HEK293 (cell line): ENCODE data around the gene RND1.
A peak's percentile ranks its signal among the peaks of the same experiment; 100 is the strongest.

Source experiments
- BCL11B ChIP-seq: fragments of 450-650 bp; formaldehyde crosslinking; IDR thresholded peaks from 2 replicates; pipeline ENCODE4 v1.5.1; 2016; ENCODE audit warnings: low read depth, missing biosample characterization, missing genetic modification characterization
- EGR2 ChIP-seq: fragments of 450-650 bp; formaldehyde crosslinking; IDR thresholded peaks from 2 replicates; pipeline ENCODE4 v1.5.1; 2016; ENCODE audit warnings: low read depth, missing biosample characterization, missing genetic modification characterization
- FEZF1 ChIP-seq: fragments of 450-650 bp; formaldehyde crosslinking; IDR thresholded peaks from 2 replicates; pipeline ENCODE4 v1.5.1; 2016; ENCODE audit warnings: missing biosample characterization, missing genetic modification characterization
- GLIS1 ChIP-seq: fragments of 450-650 bp; formaldehyde crosslinking; IDR thresholded peaks from 2 replicates; pipeline ENCODE4 v1.5.1; 2016; ENCODE audit warnings: missing biosample characterization, missing genetic modification characterization
- MYNN ChIP-seq: fragments of 450-650 bp; formaldehyde crosslinking; IDR thresholded peaks from 2 replicates; pipeline ENCODE4 v1.5.1; 2016; ENCODE audit warnings: missing biosample characterization, missing genetic modification characterization, borderline replicate concordance
- WT1 ChIP-seq: fragments of 450-650 bp; formaldehyde crosslinking; IDR thresholded peaks from 2 replicates; pipeline ENCODE4 v1.5.1; 2016; ENCODE audit warnings: missing biosample characterization, missing genetic modification characterization
- ZBTB21 ChIP-seq: fragments of 450-650 bp; formaldehyde crosslinking; IDR thresholded peaks from 2 replicates; pipeline ENCODE4 v1.5.1; 2017; ENCODE audit warnings: missing biosample characterization, missing genetic modification characterization
- ZFP3 ChIP-seq: fragments of 450-650 bp; formaldehyde crosslinking; IDR thresholded peaks from 2 replicates; pipeline ENCODE4 v1.5.1; 2016; ENCODE audit warnings: low read depth, missing biosample characterization, missing genetic modification characterization
- ZNF148 ChIP-seq: fragments of 450-650 bp; formaldehyde crosslinking; IDR thresholded peaks from 2 replicates; pipeline ENCODE4 v1.5.0; 2017; ENCODE audit warnings: missing biosample characterization, missing genetic modification characterization, borderline replicate concordance
- ZNF155 ChIP-seq: fragments of 450-650 bp; formaldehyde crosslinking; IDR thresholded peaks from 2 replicates; pipeline ENCODE4 v1.5.1; 2016; ENCODE audit warnings: missing biosample characterization, missing genetic modification characterization
- ZNF19 ChIP-seq: fragments of 450-650 bp; formaldehyde crosslinking; IDR thresholded peaks from 2 replicates; pipeline ENCODE4; 2016; ENCODE audit warnings: missing biosample characterization, missing genetic modification characterization, low read depth
- ZNF202 ChIP-seq: fragments of 450-650 bp; formaldehyde crosslinking; IDR thresholded peaks from 2 replicates; pipeline ENCODE4 v1.5.1; 2016; ENCODE audit warnings: missing biosample characterization, missing genetic modification characterization, borderline replicate concordance
- ZNF221 ChIP-seq: fragments of 450-650 bp; formaldehyde crosslinking; IDR thresholded peaks from 2 replicates; pipeline ENCODE4 v1.5.1; 2017; ENCODE audit warnings: missing biosample characterization, missing genetic modification characterization, borderline replicate concordance
- ZNF239 ChIP-seq: fragments of 450-650 bp; formaldehyde crosslinking; IDR thresholded peaks from 2 replicates; pipeline ENCODE4 v1.5.1; 2016; ENCODE audit warnings: missing biosample characterization, missing genetic modification characterization
- ZNF280C ChIP-seq: fragments of 450-650 bp; formaldehyde crosslinking; IDR thresholded peaks from 2 replicates; pipeline ENCODE4 v1.5.1; 2016; ENCODE audit warnings: missing biosample characterization, missing genetic modification characterization
- ZNF292 ChIP-seq: fragments of 450-650 bp; formaldehyde crosslinking; IDR thresholded peaks from 2 replicates; pipeline ENCODE4 v1.5.1; 2016; ENCODE audit warnings: low read depth, missing biosample characterization, missing genetic modification characterization, borderline replicate concordance
- ZNF324 ChIP-seq: fragments of 450-650 bp; formaldehyde crosslinking; IDR thresholded peaks from 2 replicates; pipeline ENCODE4 v1.5.1; 2016; ENCODE audit warnings: missing biosample characterization, missing genetic modification characterization
- ZNF366 ChIP-seq: fragments of 450-650 bp; formaldehyde crosslinking; conservative IDR thresholded peaks from 2 replicates; pipeline ENCODE4 v1.5.1; 2016; ENCODE audit warnings: missing biosample characterization, missing genetic modification characterization
- ZNF398 ChIP-seq: fragments of 450-650 bp; formaldehyde crosslinking; IDR thresholded peaks from 2 replicates; pipeline ENCODE4 v1.5.1; 2017; ENCODE audit warnings: missing biosample characterization, missing genetic modification characterization
- ZNF404 ChIP-seq: fragments of 450-650 bp; formaldehyde crosslinking; IDR thresholded peaks from 2 replicates; pipeline ENCODE4 v1.5.1; 2017; ENCODE audit warnings: missing biosample characterization, missing genetic modification characterization
- ZNF423 ChIP-seq: fragments of 450-650 bp; formaldehyde crosslinking; IDR thresholded peaks from 2 replicates; pipeline ENCODE4 v1.5.1; 2016; ENCODE audit warnings: missing biosample characterization, missing genetic modification characterization
- ZNF433 ChIP-seq: fragments of 450-650 bp; formaldehyde crosslinking; IDR thresholded peaks from 2 replicates; pipeline ENCODE4 v1.5.1; 2016; ENCODE audit warnings: missing biosample characterization, missing genetic modification characterization, low read depth
- ZNF561 ChIP-seq: fragments of 450-650 bp; IDR thresholded peaks from 2 replicates; pipeline ENCODE4 v1.5.1; 2018; ENCODE audit warnings: missing biosample characterization, missing genetic modification characterization, borderline replicate concordance
- ZNF658 ChIP-seq: fragments of 450-650 bp; formaldehyde crosslinking; IDR thresholded peaks from 2 replicates; pipeline ENCODE4; 2016; ENCODE audit warnings: missing biosample characterization, missing genetic modification characterization
- ZNF677 ChIP-seq: fragments of 450-650 bp; IDR thresholded peaks from 2 replicates; pipeline ENCODE4 v1.5.0; 2018; ENCODE audit warnings: missing biosample characterization, mild to moderate bottlenecking, missing genetic modification characterization, moderate library complexity
- ZNF791 ChIP-seq: fragments of 450-650 bp; formaldehyde crosslinking; IDR thresholded peaks from 2 replicates; pipeline ENCODE4 v1.5.1; 2016; ENCODE audit warnings: missing biosample characterization, missing genetic modification characterization
- ZSCAN16 ChIP-seq: fragments of 450-650 bp; formaldehyde crosslinking; IDR thresholded peaks from 2 replicates; pipeline ENCODE4 v1.5.1; 2016; ENCODE audit warnings: missing biosample characterization, missing genetic modification characterization
- ZSCAN4 ChIP-seq: fragments of 450-650 bp; formaldehyde crosslinking; IDR thresholded peaks from 2 replicates; pipeline ENCODE4 v1.5.1; 2017; ENCODE audit warnings: missing biosample characterization, missing genetic modification characterization
- TF ChIP-seq, protein P1 (sequence below): sonication (generic); formaldehyde crosslinking; IDR thresholded peaks from 2 replicates; pipeline ENCODE4 v1.8.1; 2022; ENCODE audit warnings: mild to moderate bottlenecking, moderate library complexity, missing genetic modification reagents
- TF ChIP-seq, protein P2 (sequence below): fragments of 450-650 bp; formaldehyde crosslinking; IDR thresholded peaks from 2 replicates; pipeline ENCODE4 v1.5.1; 2016; ENCODE audit warnings: missing biosample characterization, missing genetic modification characterization

RND1 gene

GRCh38 chr12:48866052-48866711, 512 bp upstream of the RND1 start (continued):
- TF ChIP-seq, protein P1, sequence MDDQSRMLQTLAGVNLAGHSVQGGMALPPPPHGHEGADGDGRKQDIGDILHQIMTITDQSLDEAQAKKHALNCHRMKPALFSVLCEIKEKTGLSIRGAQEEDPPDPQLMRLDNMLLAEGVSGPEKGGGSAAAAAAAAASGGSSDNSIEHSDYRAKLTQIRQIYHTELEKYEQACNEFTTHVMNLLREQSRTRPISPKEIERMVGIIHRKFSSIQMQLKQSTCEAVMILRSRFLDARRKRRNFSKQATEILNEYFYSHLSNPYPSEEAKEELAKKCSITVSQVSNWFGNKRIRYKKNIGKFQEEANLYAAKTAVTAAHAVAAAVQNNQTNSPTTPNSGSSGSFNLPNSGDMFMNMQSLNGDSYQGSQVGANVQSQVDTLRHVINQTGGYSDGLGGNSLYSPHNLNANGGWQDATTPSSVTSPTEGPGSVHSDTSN (CRISPR knock-in tag), result no peak
- peak; percentile 36; the same call in 1 of the 2 replicates for TF ChIP-seq MYNN (tag by site-specific recombination)
- no peak for TF ChIP-seq ZNF677 (tag by site-specific recombination)
- 0 out of 2 replicates have a peak, but pooled peaks have one; percentile 48 for TF ChIP-seq ZNF324 (tag by site-specific recombination)
- 0 out of 2 replicates have a peak, but pooled peaks have one; percentile 18 for TF ChIP-seq FEZF1 (tag by site-specific recombination)
- TF ChIP-seq ZNF423, result no peak
- peak; percentile 95 for TF ChIP-seq ZNF404 (tag by site-specific recombination)
- TF ChIP-seq ZNF658 (tag by site-specific recombination), result no peak
- peak; percentile 98 for TF ChIP-seq ZNF433 (tag by site-specific recombination)
- TF ChIP-seq ZNF19 (tag by site-specific recombination), result peak; percentile 95
- peak; percentile 89 for TF ChIP-seq ZNF791 (tag by site-specific recombination)
- TF ChIP-seq ZSCAN4 (tag by site-specific recombination), result no peak
- no peak for TF ChIP-seq ZNF398 (tag by site-specific recombination)
- TF ChIP-seq ZNF202 (tag by site-specific recombination), result peak; percentile 99
- peak; percentile 55; the same call in 1 of the 2 replicates for TF ChIP-seq ZNF221 (tag by site-specific recombination)
- no peak for TF ChIP-seq WT1
- TF ChIP-seq BCL11B (tag by site-specific recombination), result no peak
- TF ChIP-seq ZNF148, result no peak
- TF ChIP-seq, protein P2, sequence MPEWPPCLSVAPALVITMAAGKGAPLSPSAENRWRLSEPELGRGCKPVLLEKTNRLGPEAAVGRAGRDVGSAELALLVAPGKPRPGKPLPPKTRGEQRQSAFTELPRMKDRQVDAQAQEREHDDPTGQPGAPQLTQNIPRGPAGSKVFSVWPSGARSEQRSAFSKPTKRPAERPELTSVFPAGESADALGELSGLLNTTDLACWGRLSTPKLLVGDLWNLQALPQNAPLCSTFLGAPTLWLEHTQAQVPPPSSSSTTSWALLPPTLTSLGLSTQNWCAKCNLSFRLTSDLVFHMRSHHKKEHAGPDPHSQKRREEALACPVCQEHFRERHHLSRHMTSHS (tag by site-specific recombination), result no peak
- no peak for TF ChIP-seq EGR2 (tag by site-specific recombination)
- TF ChIP-seq ZSCAN16 (tag by site-specific recombination), result no peak
- TF ChIP-seq ZNF239 (tag by site-specific recombination), result no peak
- no peak for TF ChIP-seq ZNF280C
- TF ChIP-seq GLIS1 (tag by site-specific recombination), result peak; percentile 44
- TF ChIP-seq ZNF292, result peak; percentile 100
- no peak for TF ChIP-seq ZNF561 (tag by site-specific recombination)
- peak; percentile 67 for TF ChIP-seq ZFP3 (tag by site-specific recombination)
- peak; percentile 78; the same call in 1 of the 2 replicates for TF ChIP-seq ZBTB21 (tag by site-specific recombination)
- TF ChIP-seq ZNF366 (tag by site-specific recombination), result peak; percentile 6; the same call in 1 of the 2 replicates
- 0 out of 2 replicates have a peak, but pooled peaks have one; percentile 89 for TF ChIP-seq ZNF155 (tag by site-specific recombination)
